ENCODE data around the gene FOXF1. TPM values are rescaled to one million over a fixed set of nuclear protein-coding genes. Genes with fewer than 3 reads are reported as not detected.

FOXF1 gene
- total RNA-seq, 1 donor from 2014 or later = not detected

- no peaks in the 10 kb centered on the region for H3K9me3 Mint-ChIP-seq
- no peak overlapping the region for H3K9ac ChIP-seq
- DNase-seq (ENCODE audit: low spot score) = no peak
Observed at GRCh38 chr16:86501989-86502855, 8.1 kb upstream of the FOXF1 start.

GRCh38 chr16:86502856-86503748 is 7.2 kb upstream of the FOXF1 start:
- H3K27me3 ChIP-seq = peaks cover 100% of the 10 kb centered on the region
- Mint-ChIP-seq H3K27ac (no peak overlapping the region), H3K36me3 (no peaks in the 10 kb centered on the region), H3K9me3 (no peaks in the 10 kb centered on the region), H3K27me3 (ENCODE audit: insufficient read depth, low read depth) (peaks cover 92% of the 10 kb centered on the region), H3K4me3 (no peak overlapping the region), H3K4me1 (peaks cover 26% of the 10 kb centered on the region)
- peaks cover 99% of the 10 kb centered on the region for H4K20me1 ChIP-seq (ENCODE audit: low read depth)
- no peak overlapping the region for H3K9ac ChIP-seq
- no peaks in the 10 kb centered on the region for H3K36me3 ChIP-seq
- H3K4me3 ChIP-seq = no peak overlapping the region
- no peaks in the 10 kb centered on the region for H3K79me2 ChIP-seq (ENCODE audit: low read depth)
- no peaks in the 10 kb centered on the region for H3F3A ChIP-seq (ENCODE audit: low read depth)
- H3K4me1 ChIP-seq = peaks cover 4% of the 10 kb centered on the region
- DNase-seq (ENCODE audit: low spot score) = peak; percentile 52
- H3K27ac ChIP-seq = no peak overlapping the region
- peak; percentile 94 for TF ChIP-seq EZH2 (IDR thresholded peaks at IDR 0.05)
- TF ChIP-seq EZH2phosphoT487 (IDR thresholded peaks at IDR 0.05) = peak; percentile 50
- TF ChIP-seq CTCF (IDR thresholded peaks at IDR 0.05) = no peak
- no peak overlapping the region for H3K4me2 ChIP-seq
- no peak overlapping the region for H2AFZ ChIP-seq (replicated peaks)
- H3K9me3 ChIP-seq (ENCODE audit: low read depth) = no peaks in the 10 kb centered on the region

More at GRCh38 chr16:86501989-86502855, 8.1 kb upstream of the FOXF1 start:
- Histone ChIP-seq H3K4me1 (peaks cover 7% of the 10 kb centered on the region), H3K9me3 (ENCODE audit: low read depth) (no peaks in the 10 kb centered on the region), H4K20me1 (ENCODE audit: low read depth) (peaks cover 99% of the 10 kb centered on the region), H3K36me3 (no peaks in the 10 kb centered on the region), H2AFZ (replicated peaks) (no peak overlapping the region), H3K4me3 (no peak overlapping the region), H3K27ac (no peak overlapping the region), H3K27me3 (peaks cover 100% of the 10 kb centered on the region), H3K79me2 (ENCODE audit: low read depth) (no peaks in the 10 kb centered on the region), H3F3A (ENCODE audit: low read depth) (peaks cover 6% of the 10 kb centered on the region), H3K4me2 (no peak overlapping the region)
- Mint-ChIP-seq H3K4me3 (no peak overlapping the region), H3K4me1 (peaks cover 21% of the 10 kb centered on the region), H3K36me3 (no peaks in the 10 kb centered on the region), H3K27ac (no peak overlapping the region), H3K27me3 (ENCODE audit: insufficient read depth, low read depth) (peaks cover 90% of the 10 kb centered on the region)
- TF ChIP-seq EZH2phosphoT487 (IDR thresholded peaks at IDR 0.05) (peak; percentile 5), CTCF (IDR thresholded peaks at IDR 0.05) (no peak), EZH2 (IDR thresholded peaks at IDR 0.05) (no peak)

GRCh38 chr16:86503830-86504229 is 6.5 kb upstream of the FOXF1 start:
- H3K9me3 ChIP-seq (ENCODE audit: low read depth) = no peaks in the 10 kb centered on the region
- H3K4me3 ChIP-seq = no peak overlapping the region
- H3K36me3 ChIP-seq = no peaks in the 10 kb centered on the region
- H3K9ac ChIP-seq = no peak overlapping the region
- peaks cover 4% of the 10 kb centered on the region for H3K4me1 ChIP-seq
- no peaks in the 10 kb centered on the region for H3K9me3 Mint-ChIP-seq
- H4K20me1 ChIP-seq (ENCODE audit: low read depth) = peaks cover 99% of the 10 kb centered on the region
- peaks cover 24% of the 10 kb centered on the region for H3K4me1 Mint-ChIP-seq
- no peak for DNase-seq (ENCODE audit: low spot score)
- no peak overlapping the region for H3K27ac Mint-ChIP-seq
- no peak overlapping the region for H3K4me2 ChIP-seq
- H3K27me3 Mint-ChIP-seq (ENCODE audit: insufficient read depth, low read depth) = peaks cover 90% of the 10 kb centered on the region
- H3K79me2 ChIP-seq (ENCODE audit: low read depth) = no peaks in the 10 kb centered on the region
- no peaks in the 10 kb centered on the region for H3K36me3 Mint-ChIP-seq
- H3K4me3 Mint-ChIP-seq = no peak overlapping the region
- H2AFZ ChIP-seq (replicated peaks) = no peak overlapping the region
- no peak for TF ChIP-seq EZH2phosphoT487 (IDR thresholded peaks at IDR 0.05)
- TF ChIP-seq EZH2 (IDR thresholded peaks at IDR 0.05) = no peak
- no peak for TF ChIP-seq CTCF (IDR thresholded peaks at IDR 0.05)
- H3K27me3 ChIP-seq = peaks cover 100% of the 10 kb centered on the region
- no peak overlapping the region for H3K27ac ChIP-seq
- H3F3A ChIP-seq (ENCODE audit: low read depth) = no peaks in the 10 kb centered on the region

Data from neural progenitor cell (in vitro differentiated cells).